IMR-90 (cell line): ENCODE measurements around the gene CORO1C. TPM values are rescaled to one million over a fixed set of nuclear protein-coding genes. Genes with fewer than 3 reads are reported as not detected.

Experiments
- ATAC-seq: fragments of 200-7000 bp; cut with Tn5 transposase; 2 replicates; pipeline ENCODE4 v1.9.1; 2020; ENCODE audit warnings: low read depth, mild to moderate bottlenecking, moderate library complexity
- BruUV-seq: library from RNA; stranded (reverse); fragments of 400-500 nt; replicated peaks from 2 replicates; lab custom pipeline; 2021; lab: Mats Ljungman, UMichigan
- CTCF ChIA-PET: fragments of 300-600 bp; formaldehyde crosslinking; extraction: SDS; loops from one replicate; lab custom pipeline; 2021; ENCODE audit warnings: antibody characterized with exemption; lab: Yijun Ruan, JAX
- POLR2A ChIA-PET: fragments of 300-600 bp; sonication (Branson Sonifier 250); formaldehyde crosslinking; loops from one replicate; lab custom pipeline; 2022; ENCODE audit warnings: antibody characterized with exemption; ENCODE audit not compliant: unreplicated experiment; lab: Charles Lee
- DNase-seq: peaks from one replicate; pipeline ENCODE4 v3.0.0; 2013
- H2AFZ ChIP-seq: replicated peaks from 2 replicates; pipeline ENCODE3; 2013; ENCODE audit warnings: low read length, mild to moderate bottlenecking; ENCODE audit not compliant: poor library complexity
- H2AK5ac ChIP-seq: 2 replicates; pipeline ENCODE4 v1.6.1; 2013; ENCODE audit warnings: low read depth, low read length, inconsistent platforms
- H2AK9ac ChIP-seq: replicated peaks from 2 replicates; pipeline ENCODE3; 2013; ENCODE audit warnings: mild to moderate bottlenecking, low read depth, low read length, moderate library complexity; ENCODE audit not compliant: poor library complexity
- H2BK120ac ChIP-seq: 2 replicates; pipeline ENCODE4 v1.6.1; 2013; ENCODE audit warnings: low read depth, low read length, inconsistent platforms
- H2BK15ac ChIP-seq: 3 replicates; pipeline ENCODE4 v1.6.1; 2013; ENCODE audit warnings: low read depth, low read length, inconsistent platforms
- H2BK20ac ChIP-seq: 2 replicates; pipeline ENCODE4 v1.6.1; 2013; ENCODE audit warnings: low read depth, mild to moderate bottlenecking, inconsistent platforms, low read length, moderate library complexity
- H2BK5ac ChIP-seq: 2 replicates; pipeline ENCODE4 v1.6.1; 2013; ENCODE audit warnings: mild to moderate bottlenecking, low read depth, low read length, inconsistent platforms; ENCODE audit not compliant: poor library complexity, severe bottlenecking
- H3K14ac ChIP-seq: replicated peaks from 2 replicates; pipeline ENCODE4 v1.6.1; 2013; ENCODE audit warnings: low read depth, low read length, inconsistent platforms
- H3K18ac ChIP-seq: 2 replicates; pipeline ENCODE4 v1.6.1; 2013; ENCODE audit warnings: low read depth, low read length, control low read depth
- H3K23ac ChIP-seq: 2 replicates; pipeline ENCODE4 v1.6.1; 2013; ENCODE audit warnings: low read depth, low read length, inconsistent platforms
- H3K27ac ChIP-seq: 2 replicates; pipeline ENCODE4 v1.5.1; 2013; ENCODE audit warnings: mild to moderate bottlenecking, control low read depth, low read length; ENCODE audit not compliant: insufficient read depth
- H3K27me3 ChIP-seq: 2 replicates; pipeline ENCODE4 v1.6.1; 2013; ENCODE audit warnings: low read length; ENCODE audit not compliant: control insufficient read depth, insufficient read depth
- H3K36me3 ChIP-seq: 2 replicates; pipeline ENCODE4 v1.6.1; 2013; ENCODE audit warnings: low read length, mixed read lengths; ENCODE audit not compliant: control insufficient read depth, insufficient read depth
- H3K4ac ChIP-seq: 2 replicates; pipeline ENCODE4 v1.6.1; 2013; ENCODE audit warnings: low read depth, low read length, inconsistent platforms
- H3K4me1 ChIP-seq: 2 replicates; pipeline ENCODE4 v1.6.1; 2013; ENCODE audit warnings: low read length, mixed read lengths; ENCODE audit not compliant: control insufficient read depth, insufficient read depth
- H3K4me2 ChIP-seq: 2 replicates; pipeline ENCODE4 v1.6.1; 2013; ENCODE audit warnings: low read depth, mild to moderate bottlenecking, control low read depth, low read length, moderate library complexity
- H3K4me3 ChIP-seq: 2 replicates; pipeline ENCODE4 v1.5.1; 2013; ENCODE audit warnings: low read depth, mild to moderate bottlenecking, control low read depth, low read length, moderate library complexity; ENCODE audit not compliant: insufficient read depth
- H3K56ac ChIP-seq: 2 replicates; pipeline ENCODE4 v1.6.1; 2013; ENCODE audit warnings: low read length, inconsistent platforms; ENCODE audit not compliant: insufficient read depth; ENCODE audit errors: extremely low read depth
- H3K79me1 ChIP-seq, 2 experiments: 2 replicates each; pipeline ENCODE4 v1.6.1; 2013; ENCODE audit warnings: low read length in 2 of 2, inconsistent platforms in 1 of 2, low read depth in 1 of 2
- H3K9ac ChIP-seq: 2 replicates; pipeline ENCODE4 v1.6.1; 2013; ENCODE audit warnings: low read depth, low read length, control low read depth
- H3K9me1 ChIP-seq: 2 replicates; pipeline ENCODE4 v1.6.1; 2013; ENCODE audit warnings: low read length, inconsistent platforms; ENCODE audit not compliant: insufficient read depth
- H3K9me3 ChIP-seq: 2 replicates; pipeline ENCODE4 v1.6.1; 2013; ENCODE audit warnings: low read length; ENCODE audit not compliant: control insufficient read depth, insufficient read depth
- H4K20me1 ChIP-seq: 2 replicates; pipeline ENCODE4 v1.6.1; 2013; ENCODE audit warnings: low read length, inconsistent platforms; ENCODE audit not compliant: insufficient read depth
- H4K5ac ChIP-seq: 2 replicates; pipeline ENCODE4 v1.6.1; 2013; ENCODE audit warnings: mild to moderate bottlenecking, low read depth, low read length, control low read depth
- H4K8ac ChIP-seq, 2 experiments: 2 replicates each; pipeline ENCODE4 v1.6.1; 2013; ENCODE audit warnings: low read depth in 2 of 2, low read length in 2 of 2, control low read depth in 1 of 2, inconsistent platforms in 1 of 2
- H4K91ac ChIP-seq: 2 replicates; pipeline ENCODE4 v1.6.1; 2013; ENCODE audit warnings: low read depth, low read length, inconsistent platforms; ENCODE audit not compliant: insufficient read depth
- CTCF ChIP-seq: conservative IDR thresholded peaks from 2 replicates; pipeline ENCODE4 v1.5.1; 2012; ENCODE audit warnings: mild to moderate bottlenecking, low read depth, low read length, improper control_type of control experiment
- FOS ChIP-seq: fragments of 150-350 bp; IDR thresholded peaks from 2 replicates; pipeline ENCODE4 v1.6.1; 2016; ENCODE audit warnings: low read depth, low read length
- MAZ ChIP-seq: IDR thresholded peaks from 2 replicates; pipeline ENCODE4 v1.6.1; 2012; ENCODE audit warnings: low read depth, mild to moderate bottlenecking, low read length, improper control_type of control experiment, moderate library complexity, borderline replicate concordance
- RAD21 ChIP-seq: IDR thresholded peaks from 2 replicates; pipeline ENCODE4 v1.6.1; 2012; ENCODE audit warnings: low read length, improper control_type of control experiment
- RCOR1 ChIP-seq: IDR thresholded peaks from 2 replicates; pipeline ENCODE4 v1.6.1; 2012; ENCODE audit warnings: mild to moderate bottlenecking, low read length, improper control_type of control experiment; ENCODE audit not compliant: insufficient replicate concordance
- RFX5 ChIP-seq: IDR thresholded peaks from 2 replicates; pipeline ENCODE4 v1.8.0; 2012; ENCODE audit warnings: low read depth, mild to moderate bottlenecking, low read length, moderate library complexity
- WGBS, 2 experiments: methylation state at CpG; one replicate each; pipeline versions ENCODE4 v1.1.5 to v1.1.7; 2013; ENCODE audit warnings: missing lambda C conversion rate in 2 of 2; ENCODE audit not compliant: insufficient read length in 1 of 2; ENCODE audit errors: extremely low coverage in 2 of 2; 5-methylcytosine and 5-hydroxymethylcytosine counted together
- dilution Hi-C: fragments of 300-500 bp; cut with HindIII; formaldehyde crosslinking; loops from one replicate; pipeline ENCODE4 v1.14.3; 2018; ENCODE audit warnings: low sequenced_read_pairs; ENCODE audit not compliant: unreplicated experiment
- in situ Hi-C: fragments of 300-500 bp; cut with MboI; formaldehyde crosslinking; loops from 3 replicates; pipeline ENCODE4 v1.14.3; 2019; ENCODE audit warnings: low sequenced_read_pairs, inconsistent platforms, mixed read lengths
- intact Hi-C: fragments of 100-400 bp; cut with micrococcal nuclease; formaldehyde crosslinking; loops from 2 replicates; pipeline ENCODE4 v1.10.0; 2022
- polyA plus RNA-seq, 3 experiments: library from polyadenylated mRNA; depleted of rRNA; stranded (reverse); fragments of >200 nt; gene quantifications; 2 replicates each; pipeline ENCODE4 v1.2.3, GENCODE V29; 2012; ENCODE audit warnings: low replicate concordance in 1 of 3
- total RNA-seq: library from RNA; depleted of rRNA; stranded (reverse); fragments of >200 nt; gene quantifications from 2 replicates; pipeline ENCODE4 v1.2.3, GENCODE V29; 2012

Gene CORO1C
- total and polyA plus RNA-seq, 2 of the 4 experiments (the other 2 are of a cell fraction): 675 to 1,100 TPM

GRCh38 chr12:108627134-108627920 is 104.0 kb downstream of the CORO1C start:
- H4K91ac ChIP-seq: peak overlapping the region; percentile 29
- no peak overlapping the region; a peak in 1 of 4 replicates for H4K8ac ChIP-seq
- H3K36me3 ChIP-seq: no peaks in the 10 kb centered on the region
- H2BK15ac ChIP-seq: peak overlapping the region; percentile 24; the same call in 1 of the 3 replicates
- H3K4me3 ChIP-seq: no peak overlapping the region
- dilution Hi-C loops: no loop called here
- peak overlapping the region; percentile 31 for H3K4ac ChIP-seq
- H2BK120ac ChIP-seq: peak overlapping the region; percentile 88
- TF ChIP-seq FOS (no peak), RFX5 (no peak), RAD21 (no peak), CTCF (no peak), MAZ (no peak), RCOR1 (no peak)
- intact Hi-C loops: loop anchor here (5.0 kb wide), 1 partner anchor 465 kb away; the partner anchor contains the start of gene ALKBH2
- H2AFZ ChIP-seq: peak overlapping the region; percentile 33
- in situ Hi-C loops: loop anchor here (25.0 kb wide), 1 partner anchor 460 kb away; the partner anchor contains the start of genes ALKBH2 and UNG
- no peak overlapping the region for H3K9ac ChIP-seq
- no peaks in the 10 kb centered on the region for H4K20me1 ChIP-seq
- POLR2A ChIA-PET: no interaction called here
- H3K79me1 ChIP-seq: peaks cover 0 to 22% of the 10 kb centered on the region in 2 experiments; a peak in 1 of 4 replicates
- H3K23ac ChIP-seq: no peak overlapping the region; the same call in 1 of the 2 replicates
- H4K5ac ChIP-seq: peak overlapping the region; percentile 11; the same call in 1 of the 2 replicates
- H3K56ac ChIP-seq: no peak overlapping the region
- 93% methylated on average over 7 of the region's 8 CpGs; no CpG with 5 or more reads in 1 of the 2 experiments for WGBS, 2 experiments
- H2AK9ac ChIP-seq: peak overlapping the region; percentile 40
- 0 out of 2 replicates have a peak overlapping the region, but pooled peaks have one; percentile 14 for H3K14ac ChIP-seq
- CTCF ChIA-PET: interaction anchor here (1.4 kb wide), 1 partner anchor 9 kb away, joined by 4 read pairs; no protein-coding TSS in a partner anchor
- no peak for ATAC-seq
- DNase-seq: no peak
- BruUV-seq: no TSS peak
- H3K9me1 ChIP-seq: peaks cover 29% of the 10 kb centered on the region
- peak overlapping the region; percentile 51 for H2AK5ac ChIP-seq
- peak overlapping the region; percentile 29; the same call in 1 of the 2 replicates for H2BK20ac ChIP-seq
- H3K27me3 ChIP-seq: no peaks in the 10 kb centered on the region
- no peak overlapping the region for H3K27ac ChIP-seq
- no peak overlapping the region for H3K18ac ChIP-seq
- peaks cover 27% of the 10 kb centered on the region for H3K4me1 ChIP-seq
- H3K9me3 ChIP-seq: no peaks in the 10 kb centered on the region
- no peak overlapping the region for H3K4me2 ChIP-seq
- H2BK5ac ChIP-seq: no peak overlapping the region
